ENCODE measurements around the gene DPYD.

The DPYD gene

GRCh38 chr1:97331165-97331564, 589.7 kb downstream of the DPYD start:
- in situ Hi-C loops (cut with MboI; ENCODE audit: low sequenced_read_pairs): no loop called here

- in situ Hi-C loops (cut with MboI; ENCODE audit: low sequenced_read_pairs): no loop called here
Observed at GRCh38 chr1:97314685-97315084, 606.1 kb downstream of the DPYD start.

- in situ Hi-C loops (cut with MboI; ENCODE audit: low sequenced_read_pairs): no loop called here
Observed at GRCh38 chr1:97308131-97308530, 612.7 kb downstream of the DPYD start.

- in situ Hi-C loops (cut with MboI; ENCODE audit: low sequenced_read_pairs): no loop called here
Observed at GRCh38 chr1:97307568-97307967, 613.3 kb downstream of the DPYD start.

- in situ Hi-C loops (cut with MboI; ENCODE audit: low sequenced_read_pairs): no loop called here
Observed at GRCh38 chr1:97307151-97307550, 613.7 kb downstream of the DPYD start.

GRCh38 chr1:97306504-97306903, 614.3 kb downstream of the DPYD start:
- in situ Hi-C loops (cut with MboI; ENCODE audit: low sequenced_read_pairs): no loop called here

- in situ Hi-C loops (cut with MboI; ENCODE audit: low sequenced_read_pairs): no loop called here
Observed at GRCh38 chr1:97304366-97304765, 616.5 kb downstream of the DPYD start.

- in situ Hi-C loops (cut with MboI; ENCODE audit: low sequenced_read_pairs): no loop called here
Observed at GRCh38 chr1:97298966-97299365, 621.9 kb downstream of the DPYD start.

GRCh38 chr1:97297611-97298010, 623.2 kb downstream of the DPYD start:
- in situ Hi-C loops (cut with MboI; ENCODE audit: low sequenced_read_pairs): no loop called here

- in situ Hi-C loops (cut with MboI; ENCODE audit: low sequenced_read_pairs): no loop called here
Observed at GRCh38 chr1:97281962-97282361, 638.9 kb downstream of the DPYD start.

- in situ Hi-C loops (cut with MboI; ENCODE audit: low sequenced_read_pairs): no loop called here
Observed at GRCh38 chr1:97277891-97278654, 642.8 kb downstream of the DPYD start.

- in situ Hi-C loops (cut with MboI; ENCODE audit: low sequenced_read_pairs): no loop called here
Observed at GRCh38 chr1:97271916-97272788, 648.7 kb downstream of the DPYD start.

GRCh38 chr1:97270508-97271307, 650.1 kb downstream of the DPYD start:
- in situ Hi-C loops (cut with MboI; ENCODE audit: low sequenced_read_pairs): no loop called here

GRCh38 chr1:97265630-97266029, 655.2 kb downstream of the DPYD start:
- in situ Hi-C loops (cut with MboI; ENCODE audit: low sequenced_read_pairs): no loop called here

GRCh38 chr1:97262842-97263241, 658.0 kb downstream of the DPYD start:
- in situ Hi-C loops (cut with MboI; ENCODE audit: low sequenced_read_pairs): no loop called here

- in situ Hi-C loops (cut with MboI; ENCODE audit: low sequenced_read_pairs): no loop called here
Observed at GRCh38 chr1:97258597-97258996, 662.2 kb downstream of the DPYD start.

GRCh38 chr1:97254731-97255463, 665.9 kb downstream of the DPYD start:
- in situ Hi-C loops (cut with MboI; ENCODE audit: low sequenced_read_pairs): no loop called here

GRCh38 chr1:97252925-97253324, 667.9 kb downstream of the DPYD start:
- in situ Hi-C loops (cut with MboI; ENCODE audit: low sequenced_read_pairs): no loop called here

- in situ Hi-C loops (cut with MboI; ENCODE audit: low sequenced_read_pairs): no loop called here
Observed at GRCh38 chr1:97252076-97252475, 668.8 kb downstream of the DPYD start.

- in situ Hi-C loops (cut with MboI; ENCODE audit: low sequenced_read_pairs): no loop called here
Observed at GRCh38 chr1:97247196-97247595, 673.6 kb downstream of the DPYD start.

GRCh38 chr1:97245682-97246081, 675.2 kb downstream of the DPYD start:
- in situ Hi-C loops (cut with MboI; ENCODE audit: low sequenced_read_pairs): no loop called here

Measured in HL-60/S4 treated with phorbol 12-myristate 13-acetate at 8.2 ng/mL for 4 days and 3 days (cell line).